HG03457 (cell line): ENCODE data around the gene NLGN1.
"Not testable (repeated sequence)": the region's sequence is repeated elsewhere in the genome, so short reads cannot be mapped to it uniquely, and the experiment has no call there.

Source experiments
- ATAC-seq: cut with Tn5 transposase; IDR thresholded peaks from one replicate; pipeline ENCODE4 v1.9.1; 2021; ENCODE audit warnings: moderate number of reproducible peaks; ENCODE audit not compliant: unreplicated experiment

Gene NLGN1

DNA sequence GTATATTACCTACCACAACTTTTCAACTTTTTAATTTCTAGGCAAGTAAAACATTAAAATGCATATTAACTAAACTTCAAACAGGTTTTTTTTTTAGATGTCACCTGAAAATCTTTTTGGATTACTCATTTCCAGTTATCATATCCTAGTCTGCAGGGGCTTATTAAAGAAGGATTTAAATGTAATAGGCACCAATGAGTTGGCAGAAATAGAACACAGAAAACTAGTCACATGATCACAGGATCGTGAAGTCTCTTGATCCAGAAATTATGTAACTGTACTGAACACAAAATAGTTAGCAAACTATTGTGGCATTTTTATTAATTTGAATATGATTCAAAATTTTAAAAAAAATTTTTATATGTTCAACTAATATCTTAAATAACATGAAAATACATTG, 807.2 kb downstream of the NLGN1 start:
- ATAC-seq = no peak

DNA sequence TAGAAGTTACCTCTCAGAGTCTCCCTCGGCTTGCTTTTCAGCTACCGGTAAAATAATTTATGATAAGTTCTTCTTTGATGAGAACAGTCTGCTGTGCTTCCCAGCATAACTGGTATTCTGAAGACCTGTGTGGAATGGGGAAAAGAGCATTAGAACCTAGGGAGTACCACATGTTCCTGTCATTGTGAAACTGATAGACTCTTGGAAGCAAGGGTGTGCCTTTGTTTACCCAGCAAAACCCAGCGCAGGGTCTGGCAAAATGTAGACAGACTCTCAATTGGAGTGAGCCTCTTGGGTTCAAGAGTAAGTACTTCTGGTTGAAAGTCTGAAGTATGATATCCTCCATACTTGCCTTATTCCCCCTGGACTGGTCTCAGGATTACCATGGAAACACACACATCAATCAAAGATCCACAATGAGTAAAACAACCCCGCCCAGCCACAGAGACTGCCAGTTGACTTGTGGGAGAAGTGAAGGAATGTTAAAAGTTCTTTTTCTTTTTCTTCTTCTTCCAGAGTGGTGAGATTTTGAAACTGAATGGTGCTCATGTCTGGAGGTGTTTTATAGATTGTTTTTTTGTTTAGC, 809.2 kb downstream of the NLGN1 start:
- ATAC-seq = no peak

DNA sequence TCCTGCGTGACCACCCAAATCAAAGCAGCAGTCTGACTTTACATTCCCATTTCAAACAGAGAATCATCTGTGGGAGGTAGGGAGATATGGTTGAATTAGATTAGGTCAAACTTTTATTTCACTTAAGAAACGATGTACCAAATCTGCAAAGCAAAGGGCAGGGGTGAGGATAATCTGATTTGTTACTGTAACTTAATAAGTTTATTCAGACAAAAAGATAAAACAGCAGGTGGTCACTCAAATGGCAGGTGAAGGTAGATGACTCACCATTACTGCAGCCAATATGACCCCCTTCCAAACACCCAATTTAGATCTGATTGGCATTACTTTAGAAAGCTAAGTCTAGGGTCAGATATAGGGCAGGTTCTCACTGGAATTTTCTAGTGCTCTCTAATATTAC, 810.6 kb downstream of the NLGN1 start:
- ATAC-seq = no peak

DNA sequence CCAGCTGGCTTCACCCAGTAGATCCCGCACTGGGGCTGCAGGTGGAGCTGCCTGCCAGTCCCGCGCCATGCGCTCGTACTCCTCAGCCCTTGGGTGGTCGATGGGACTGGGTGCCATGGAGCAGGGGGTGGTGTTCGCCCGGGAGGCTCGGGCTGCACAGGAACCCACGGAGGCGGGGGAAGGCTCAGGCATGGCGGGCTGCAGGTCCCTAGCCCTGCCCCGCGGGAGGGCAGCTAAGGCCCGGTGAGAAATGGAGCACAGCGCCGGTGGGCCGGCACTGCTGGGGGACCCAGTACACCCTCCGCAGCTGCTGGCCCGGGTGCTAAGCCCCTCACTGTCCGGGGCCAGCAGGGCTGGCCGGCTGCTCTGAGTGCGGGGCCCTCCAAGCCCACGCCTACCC, 814.4 kb downstream of the NLGN1 start:
- not testable (repeated sequence) for ATAC-seq

DNA sequence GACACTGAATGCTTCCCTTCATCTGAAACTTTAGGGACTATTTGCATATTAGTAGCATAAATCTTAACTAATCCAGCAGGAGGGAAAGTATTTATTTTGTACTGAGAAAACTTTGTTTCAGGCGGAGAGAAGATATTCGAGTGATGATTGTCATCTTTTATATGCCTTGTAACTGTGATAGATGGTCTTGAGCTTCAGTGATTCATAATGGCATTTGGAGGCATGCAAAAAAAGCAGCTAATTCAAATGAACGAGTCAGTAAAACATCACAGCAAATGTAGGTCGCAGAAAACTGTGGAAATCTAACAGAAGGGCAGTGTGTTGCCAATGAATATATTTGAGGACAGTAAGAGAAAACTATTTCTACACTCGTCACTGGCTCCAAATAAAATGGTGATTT, 817.9 kb downstream of the NLGN1 start:
- no peak for ATAC-seq

DNA sequence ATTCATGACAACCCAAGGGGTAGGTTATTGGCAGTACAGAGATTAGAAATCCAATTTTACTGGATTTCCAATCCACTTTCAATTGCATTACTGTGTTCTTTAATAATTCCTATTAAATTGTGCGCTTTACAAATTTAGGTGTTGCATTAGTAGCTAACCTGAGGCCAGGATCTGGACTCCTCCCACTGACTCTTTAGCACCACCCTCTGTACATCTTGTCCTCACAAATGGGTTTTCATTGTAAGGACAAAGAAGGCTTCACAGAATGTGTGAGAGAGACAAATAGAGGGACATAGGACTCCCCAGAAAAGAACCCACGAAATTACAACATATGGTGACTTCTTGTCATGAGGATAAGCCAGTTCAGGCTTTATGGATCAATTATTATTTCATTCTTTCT, 818.5 kb downstream of the NLGN1 start:
- ATAC-seq = no peak

DNA sequence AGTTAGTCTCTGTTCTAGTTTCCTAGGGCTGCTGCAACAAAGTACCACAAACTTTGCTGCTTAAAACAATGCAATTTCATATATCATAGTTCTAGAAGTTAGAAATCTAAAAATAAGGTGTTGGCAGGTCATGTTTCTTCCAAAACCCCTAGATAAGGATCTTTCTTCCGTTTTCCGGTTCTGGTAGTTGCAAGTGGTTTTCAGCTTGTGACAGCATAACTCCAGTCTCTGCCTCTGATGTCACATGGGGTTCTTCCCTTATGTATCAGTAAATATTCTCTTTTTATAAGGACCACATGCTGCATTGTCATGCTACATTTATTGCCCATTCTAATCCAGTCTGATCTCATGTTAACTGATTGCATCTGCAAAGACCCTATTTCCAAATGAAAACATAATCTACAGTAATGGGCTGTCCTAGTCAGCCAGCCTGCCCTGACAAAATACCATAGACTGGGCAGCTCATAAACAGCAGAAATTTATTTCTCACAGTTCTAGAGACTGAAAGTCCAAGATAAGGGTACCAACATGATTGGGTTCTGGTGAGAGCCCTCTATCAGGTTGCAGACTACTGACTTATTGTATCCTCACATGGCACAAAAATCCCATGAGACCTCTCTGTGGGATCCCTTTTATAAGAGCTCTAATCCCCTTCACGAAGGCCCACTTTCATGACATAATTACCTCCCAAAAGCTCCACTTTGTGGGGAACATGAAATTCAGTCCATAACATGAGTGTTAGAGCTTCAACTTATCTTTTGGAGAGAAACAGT, 819.6 kb downstream of the NLGN1 start:
- no peak for ATAC-seq

DNA sequence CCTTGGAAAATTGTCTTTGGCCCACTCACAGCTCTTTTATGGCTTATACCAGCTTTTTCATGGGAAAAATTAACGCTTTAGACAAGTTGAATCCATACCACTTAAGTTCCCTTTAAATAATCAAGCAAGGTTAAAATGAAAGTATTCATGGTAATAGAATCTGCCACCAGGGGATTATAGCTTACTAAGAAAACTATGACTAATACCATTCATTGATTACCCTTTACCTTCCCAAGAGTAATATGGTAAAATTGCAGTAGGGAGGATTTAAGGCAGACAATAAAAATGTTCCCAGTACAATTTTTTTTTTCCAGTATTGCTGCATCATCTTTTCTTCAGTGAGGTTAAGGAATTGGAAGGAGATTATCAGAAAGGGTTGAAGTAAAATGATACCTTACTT, 820.5 kb downstream of the NLGN1 start:
- ATAC-seq = no peak

DNA sequence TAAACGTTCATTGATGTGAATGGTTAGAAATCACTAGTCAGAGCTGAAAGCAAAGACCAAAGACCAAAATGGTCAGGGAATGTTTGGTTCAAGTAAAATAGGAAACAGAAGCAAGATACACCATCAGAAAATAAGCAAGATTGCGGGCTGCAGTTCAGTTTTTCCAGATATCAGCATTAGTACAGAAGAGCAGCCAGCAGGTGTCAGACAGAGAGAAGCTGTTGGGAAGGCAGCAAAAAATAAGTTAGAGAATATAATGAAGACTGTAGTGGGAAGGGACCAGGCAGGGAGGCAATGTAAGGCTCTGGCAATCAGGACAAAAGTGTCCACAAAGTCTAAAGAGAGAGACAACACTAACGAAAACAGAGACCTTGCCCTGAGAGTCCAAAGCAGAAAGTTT, 822.2 kb downstream of the NLGN1 start:
- ATAC-seq = no peak

DNA sequence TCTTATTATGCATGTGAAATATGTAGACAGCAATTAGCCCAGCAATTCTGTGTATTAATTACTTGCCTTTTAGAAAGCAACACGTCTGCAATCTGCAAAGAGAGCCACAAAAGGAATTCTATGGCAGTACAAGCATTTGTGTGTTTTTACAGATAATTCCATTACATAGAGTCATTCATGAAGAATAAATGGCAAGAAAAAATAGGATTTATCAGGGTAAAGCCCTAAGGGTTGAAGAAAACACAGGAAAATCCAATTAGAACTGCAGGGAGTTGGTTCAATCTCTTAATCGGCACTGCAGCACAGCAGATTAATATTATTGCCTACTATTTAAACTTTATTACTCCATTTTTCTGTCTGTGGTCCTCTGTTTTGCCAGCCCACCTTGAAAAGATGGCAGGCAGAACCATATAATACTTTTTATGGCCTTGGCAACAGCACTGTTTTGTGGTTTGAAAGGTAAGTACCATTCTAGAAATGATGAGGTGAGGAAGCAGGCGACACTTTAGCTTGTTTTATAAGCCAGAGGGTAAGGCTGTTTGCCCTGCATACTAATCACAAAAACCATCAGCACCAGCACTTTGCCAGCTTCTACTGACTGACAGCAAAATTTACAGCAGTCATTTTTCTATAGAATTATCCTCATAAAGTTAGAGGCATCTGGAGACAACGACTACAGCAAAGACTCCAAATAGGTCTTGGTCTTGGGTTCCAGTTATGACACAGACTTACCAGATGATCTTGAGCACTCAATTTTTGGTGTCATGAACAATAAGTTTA, 823.4 kb downstream of the NLGN1 start:
- no peak for ATAC-seq

DNA sequence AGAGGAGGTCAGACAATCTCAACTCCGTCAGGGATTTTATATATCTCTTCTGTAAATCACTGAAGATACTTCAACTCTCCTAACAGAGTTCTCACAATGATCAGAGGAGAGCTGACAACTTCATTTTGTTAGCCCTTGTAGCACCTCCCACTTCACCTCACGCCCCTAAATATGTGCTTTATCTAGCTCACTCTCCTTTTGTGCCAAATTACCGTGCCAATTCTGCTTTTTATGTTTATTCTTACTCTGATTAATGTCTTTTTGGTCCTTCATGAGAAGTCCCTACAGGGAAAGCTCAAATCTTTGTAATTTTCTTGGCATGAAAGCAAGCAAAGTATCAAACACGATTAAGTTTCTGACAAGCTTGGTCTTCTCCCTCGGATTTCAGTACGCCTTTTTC, 825.5 kb downstream of the NLGN1 start:
- no peak for ATAC-seq

DNA sequence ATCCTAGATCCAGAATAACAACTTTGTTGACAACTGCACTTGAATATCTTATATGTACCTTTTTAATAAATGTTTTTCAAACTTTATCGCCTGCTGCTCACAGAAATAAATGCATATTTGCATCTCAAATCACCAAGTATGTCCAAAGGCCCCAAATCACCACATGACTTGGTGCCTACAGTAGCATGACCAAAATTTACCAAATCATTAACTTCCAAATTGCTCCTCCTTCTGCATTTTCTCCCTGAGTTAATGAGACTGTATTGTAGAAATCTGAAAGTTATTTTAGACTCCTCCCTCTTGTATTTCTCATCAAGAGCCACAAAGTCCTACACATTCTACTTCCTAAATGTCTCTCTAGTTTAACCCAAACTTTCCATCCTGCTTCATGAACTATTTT, 826.1 kb downstream of the NLGN1 start:
- no peak for ATAC-seq

DNA sequence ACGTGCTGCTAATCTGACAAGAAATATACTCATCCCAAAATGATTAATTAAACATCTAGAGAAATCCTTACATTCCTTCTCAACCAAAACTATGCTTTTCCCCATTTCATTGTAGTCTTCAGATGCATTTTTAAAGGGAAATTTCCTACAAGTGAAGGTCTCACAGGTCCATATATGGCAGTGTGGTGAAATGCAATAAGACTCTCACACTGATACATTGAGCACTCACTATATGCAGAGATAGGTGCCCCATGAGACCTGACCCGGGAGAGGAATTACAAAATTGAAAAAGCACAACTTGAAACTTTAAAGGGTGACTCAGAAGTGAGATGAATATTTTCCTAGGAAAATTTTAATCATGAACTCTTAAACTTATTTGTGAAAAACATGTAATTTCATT, 832.4 kb downstream of the NLGN1 start:
- no peak for ATAC-seq

DNA sequence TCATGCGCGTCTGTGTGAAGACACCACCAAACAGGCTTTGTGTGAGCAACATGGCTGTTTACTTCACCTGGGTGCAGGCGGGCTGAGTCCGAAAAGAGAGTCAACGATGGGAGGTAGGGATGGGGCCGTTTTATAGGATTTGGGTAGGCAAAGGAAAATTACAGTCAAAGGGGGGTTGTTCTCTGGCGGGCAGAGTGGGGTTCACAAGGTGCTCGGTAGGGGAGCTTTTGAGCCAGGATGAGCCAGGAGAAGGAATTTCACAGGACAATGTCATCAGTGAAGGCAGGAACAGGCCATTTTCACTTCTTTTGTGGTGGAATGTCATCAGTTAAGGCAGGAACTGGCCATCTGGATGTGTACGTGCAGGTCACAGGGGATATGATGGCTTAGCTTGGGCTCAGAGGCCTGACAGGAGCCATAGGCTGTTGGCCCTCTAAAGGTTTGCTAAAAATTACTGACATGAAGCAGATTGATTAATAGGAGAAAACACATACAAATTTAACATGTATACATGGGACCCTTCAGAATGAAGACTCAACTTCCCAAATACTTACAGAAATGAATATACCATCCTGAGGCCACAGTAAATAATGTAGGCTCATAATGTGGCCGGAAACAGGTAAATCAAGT, 834.6 kb downstream of the NLGN1 start:
- ATAC-seq = not testable (repeated sequence)

DNA sequence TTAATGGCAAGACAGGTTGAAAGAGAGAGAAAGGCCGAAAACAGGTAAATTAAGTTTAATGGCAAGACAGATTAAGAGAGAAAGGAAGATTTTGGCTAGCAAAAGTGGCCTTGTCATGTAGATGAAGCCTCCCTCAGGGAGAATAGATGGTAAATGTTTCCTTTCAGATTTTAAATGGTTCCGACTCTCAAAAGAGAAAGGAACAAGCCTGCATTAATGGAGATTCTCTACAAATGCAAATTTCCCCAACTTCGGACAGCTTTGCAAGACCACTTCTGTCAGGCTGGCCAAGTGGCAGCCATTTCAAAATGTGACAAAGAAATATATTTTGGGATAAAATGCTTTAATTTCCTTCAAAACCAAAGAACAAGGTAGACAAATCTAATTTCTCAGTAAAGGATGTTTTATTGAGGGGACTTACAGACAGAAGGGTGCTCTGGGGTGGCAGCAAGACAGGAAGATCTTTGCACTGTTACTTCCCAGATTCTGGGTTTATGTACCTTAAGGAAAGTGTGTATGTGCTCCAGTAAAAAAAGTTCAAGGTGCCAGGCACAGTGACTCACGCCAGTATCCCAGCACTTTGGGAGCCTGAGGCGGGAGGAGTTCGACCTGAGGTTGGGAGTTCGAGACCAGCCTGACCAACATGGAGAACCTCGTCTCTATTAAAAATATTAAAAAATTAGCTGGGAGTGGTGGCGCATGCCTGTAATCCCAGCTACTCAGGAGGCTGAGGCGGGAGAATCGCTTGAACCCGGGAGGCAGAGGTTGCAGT, 835.3 kb downstream of the NLGN1 start:
- no peak for ATAC-seq

DNA sequence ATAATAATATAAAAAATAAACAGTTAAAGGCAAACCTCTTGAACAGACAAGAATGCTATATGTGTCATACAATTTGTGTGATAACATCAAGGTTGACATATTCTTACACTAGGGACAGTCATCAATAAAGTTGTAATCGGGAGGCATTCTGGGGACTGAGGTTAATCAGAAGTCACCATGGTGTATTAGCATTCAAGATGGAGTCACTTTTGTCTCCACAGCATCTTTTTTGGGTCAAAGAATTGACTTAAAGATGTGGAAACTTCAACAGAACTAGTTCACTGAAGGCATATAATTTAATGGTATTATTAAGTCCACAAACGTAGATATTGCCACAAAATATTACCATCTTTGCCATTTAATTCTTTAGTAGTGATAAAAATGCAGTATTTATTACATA, 836.0 kb downstream of the NLGN1 start:
- ATAC-seq = no peak

DNA sequence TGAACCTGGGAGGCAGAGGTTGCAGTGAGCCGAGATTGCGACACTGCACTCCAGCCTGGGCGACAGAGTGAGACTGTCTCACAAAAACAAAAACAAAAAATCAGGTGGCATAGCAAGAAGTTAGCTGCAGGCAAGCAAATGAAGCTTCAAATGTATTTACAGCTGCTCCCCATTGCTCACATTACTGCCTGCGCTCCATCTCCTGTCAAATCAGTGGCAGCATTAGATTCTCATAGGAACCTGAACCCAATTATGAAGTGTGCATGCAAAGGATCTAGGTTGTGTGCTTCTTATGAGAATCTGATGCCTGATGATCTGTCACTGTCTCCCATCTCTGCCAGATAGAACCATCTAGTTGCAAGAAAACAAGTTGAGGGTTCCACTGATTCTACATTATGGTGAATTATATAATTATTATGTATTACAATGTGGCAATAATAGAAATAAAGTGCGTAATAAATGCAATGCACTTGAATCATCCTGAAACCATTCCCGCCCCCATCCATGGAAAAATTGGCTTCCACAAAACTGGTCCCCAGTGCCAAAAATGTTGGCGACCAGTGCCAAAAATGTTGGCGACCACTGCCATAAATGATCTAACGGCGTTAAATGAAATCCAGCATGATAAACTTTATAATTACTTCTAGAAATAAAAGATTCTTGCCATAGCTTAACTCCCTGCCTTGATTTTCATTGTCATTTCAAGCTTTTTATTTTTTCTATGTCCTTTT, 844.9 kb downstream of the NLGN1 start:
- ATAC-seq = no peak

DNA sequence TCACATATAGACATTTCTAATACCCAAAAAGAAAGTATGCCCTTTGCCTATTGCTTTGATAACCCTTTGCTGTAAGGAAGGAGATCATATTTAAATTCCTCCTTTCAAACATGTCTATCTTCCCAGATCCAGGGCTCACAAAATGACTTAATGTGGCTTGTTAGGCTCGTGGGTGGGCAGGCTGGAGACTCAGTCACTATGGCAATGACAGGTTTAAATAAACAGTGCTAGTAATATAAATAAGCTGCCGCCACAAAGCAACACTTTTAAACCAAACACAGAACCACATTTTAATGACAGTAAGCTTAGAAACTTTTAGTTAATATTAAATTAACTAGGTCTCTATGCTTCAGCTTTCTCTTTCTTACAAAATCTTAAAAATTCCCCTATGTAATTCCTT, 845.6 kb downstream of the NLGN1 start:
- ATAC-seq = no peak

DNA sequence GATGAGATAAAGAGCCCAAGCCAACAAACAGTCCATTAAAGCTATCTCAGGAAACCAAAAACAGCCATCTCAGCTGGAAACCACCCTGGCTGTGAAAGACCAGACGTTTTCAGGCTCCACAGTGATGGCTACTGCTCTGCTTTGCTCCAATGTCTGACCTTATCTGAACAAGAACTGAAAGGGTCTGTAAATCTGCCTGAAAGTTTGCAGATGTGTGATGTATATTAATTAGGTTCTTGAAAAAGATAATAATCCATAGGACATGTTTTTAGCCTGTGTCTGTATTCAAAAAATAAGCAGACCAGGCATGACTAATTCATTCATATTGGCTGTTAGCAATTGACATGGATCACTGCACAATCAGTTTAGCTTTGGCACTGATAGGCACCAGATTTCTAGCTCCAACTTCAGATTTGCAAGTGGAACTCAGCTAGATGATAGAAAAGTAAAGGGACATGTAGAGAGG, 850.2 kb downstream of the NLGN1 start:
- no peak for ATAC-seq

DNA sequence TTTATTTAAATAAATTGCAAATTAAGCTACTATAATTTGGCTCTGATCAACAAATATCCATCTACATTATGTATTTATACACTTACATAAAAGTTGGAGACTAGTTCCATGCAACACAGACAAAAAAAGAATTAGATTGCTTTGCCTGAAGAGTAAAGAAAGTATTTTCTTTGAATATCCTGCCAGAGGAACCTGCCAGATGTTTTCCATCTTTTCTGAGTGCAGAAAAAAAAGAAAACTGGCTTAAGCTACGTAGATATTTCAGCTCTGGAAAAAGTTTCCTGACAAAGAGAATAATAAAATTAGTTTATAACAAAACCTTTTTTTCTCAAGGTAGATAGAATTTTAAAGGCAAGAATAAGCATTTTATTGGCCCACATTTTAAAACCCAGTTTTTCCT, 854.1 kb downstream of the NLGN1 start:
- no peak for ATAC-seq
